Body of pancreas (tissue), 4 donors: ENCODE measurements around the gene RLN2. TPM values are rescaled to one million over a fixed set of nuclear protein-coding genes. Genes with fewer than 3 reads are reported as not detected.

Experiments
- ATAC-seq: fragments of 150-250 bp; one replicate; pipeline ENCODE4 v1.9.1; 2016
- DNase-seq, 4 donors: peaks; one replicate each; pipeline ENCODE4 v3.0.0-alpha.2; 2019
- H3K27ac ChIP-seq, 4 donors: fragments of 200-600 bp; sonication (generic); 1 replicate in 3 of 4; 2 replicates in 1 of 4; pipeline versions ENCODE4 v1.5.1 to v1.6.1; 2016 to 2019; ENCODE audit warnings: mild to moderate bottlenecking in 1 of 4, mixed read lengths in 1 of 4, moderate library complexity in 1 of 4
- H3K27me3 ChIP-seq, 2 donors: fragments of 200-600 bp; sonication (generic); one replicate each; pipeline ENCODE4 v1.6.0; 2016; ENCODE audit warnings: mild to moderate bottlenecking in 1 of 2
- H3K36me3 ChIP-seq, 2 donors: fragments of 200-600 bp; sonication (generic); replicated peaks in 1 of 2; 2 replicates each; pipeline ENCODE4 v1.5.1; 2016; ENCODE audit warnings: low read depth in 2 of 2; ENCODE audit not compliant: insufficient read depth in 1 of 2
- H3K4me1 ChIP-seq: fragments of 200-600 bp; sonication (generic); one replicate; pipeline ENCODE4 v1.6.0; 2016
- H3K4me3 ChIP-seq, 2 donors: fragments of 200-600 bp; sonication (generic); 1 replicate in 1 of 2; 2 replicates in 1 of 2; pipeline ENCODE4 v1.5.1; 2016 to 2019
- H3K9me3 ChIP-seq, 3 donors: fragments of 200-600 bp; sonication (generic); 1 replicate in 2 of 3; 2 replicates in 1 of 3; pipeline ENCODE4 v1.5.1; 2016
- CTCF ChIP-seq, 7 experiments: fragments of 450-650 bp in 4 of 7; fragments of 200-600 bp in 3 of 7; sonication (generic) in 3 of 7; IDR thresholded peaks; one replicate each; pipeline ENCODE4 v1.5.1; 2016 to 2019; ENCODE audit warnings: antibody characterized with exemption in 7 of 7
- POLR2A ChIP-seq, 3 donors: fragments of 450-650 bp; IDR thresholded peaks; one replicate each; pipeline ENCODE4 v1.6.1; 2016; ENCODE audit warnings: antibody characterized with exemption in 3 of 3, mild to moderate bottlenecking in 2 of 3
- WGBS, 2 donors: methylation state at CpG; one replicate each; pipeline ENCODE4 v1.1.5; 2017; 5-methylcytosine and 5-hydroxymethylcytosine counted together
- intact Hi-C: fragments of 100-400 bp; cut with DNase I; formaldehyde crosslinking; loops from one replicate; pipeline ENCODE4 v1.15.1; 2023
- total RNA-seq, 2 donors: library from RNA; depleted of rRNA; stranded (reverse); fragments of >200 nt; gene quantifications; one replicate each; pipeline ENCODE4 v1.1.0, GENCODE V29; 2016

RLN2 gene
- total RNA-seq, 2 donors from 2014 or later: not detected

DNA sequence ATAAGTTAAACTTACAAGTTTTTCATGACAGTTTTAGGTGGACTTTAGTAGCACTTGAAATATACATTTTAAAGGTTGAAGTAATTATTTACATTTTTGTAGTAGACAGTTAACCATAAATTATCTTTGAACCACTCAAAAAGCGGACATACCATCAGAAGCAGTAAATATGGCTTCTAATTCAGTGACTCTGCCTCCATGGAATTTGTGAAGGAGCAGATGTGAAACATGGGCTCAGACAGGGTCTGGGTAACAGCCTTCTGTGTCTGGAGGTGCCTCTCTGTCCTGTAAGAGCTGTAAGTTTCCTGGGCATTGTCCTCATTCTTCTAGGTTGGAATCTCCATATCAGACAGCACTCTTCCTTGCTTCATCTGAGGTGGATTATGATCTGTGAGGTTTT lies 12.4 kb downstream of the RLN2 start:
- WGBS, 2 donors: 78 to 92% methylated on average over 1 of the region's 1 CpG
- H3K27me3 ChIP-seq: no peaks in the 10 kb centered on the region
- no peaks in the 10 kb centered on the region for H3K36me3 ChIP-seq
- no peak for ATAC-seq
- H3K4me3 ChIP-seq: no peak overlapping the region
- no peak overlapping the region for H3K27ac ChIP-seq
- TF ChIP-seq POLR2A (IDR thresholded peaks at IDR 0.05) (no peak), CTCF (IDR thresholded peaks at IDR 0.05) (no peak)
- no peak for DNase-seq
- no peaks in the 10 kb centered on the region for H3K4me1 ChIP-seq
- intact Hi-C loops: no loop called here
- no peaks in the 10 kb centered on the region for H3K9me3 ChIP-seq

DNA sequence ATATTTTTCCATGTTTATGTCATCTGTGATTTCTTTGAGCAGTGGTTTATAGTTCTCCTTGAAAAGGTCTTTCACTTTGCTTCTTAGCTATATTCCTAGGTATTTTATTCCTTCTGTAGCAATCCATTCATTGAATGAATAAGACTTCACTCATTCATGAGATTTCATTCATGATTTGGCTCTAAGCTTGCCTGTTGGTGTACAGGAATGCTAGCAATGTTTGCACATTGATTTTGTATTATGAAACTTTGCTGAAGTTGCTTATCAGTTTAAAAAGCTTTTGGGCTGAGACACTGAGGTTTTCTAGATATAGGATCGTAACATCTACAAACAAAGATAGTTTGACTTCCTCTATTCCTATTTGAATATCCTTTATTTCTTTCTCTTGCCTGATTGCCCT lies 15.9 kb downstream of the RLN2 start:
- ATAC-seq (no peak), DNase-seq (no peak)
- Histone ChIP-seq H3K9me3 (no peaks in the 10 kb centered on the region), H3K4me1 (no peaks in the 10 kb centered on the region), H3K27me3 (no peaks in the 10 kb centered on the region), H3K27ac (no peak overlapping the region), H3K4me3 (no peak overlapping the region), H3K36me3 (no peaks in the 10 kb centered on the region)
- TF ChIP-seq POLR2A (IDR thresholded peaks at IDR 0.05) (no peak), CTCF (IDR thresholded peaks at IDR 0.05) (no peak)
- 8 to 19% methylated on average over 1 of the region's 1 CpG for WGBS, 2 donors
- intact Hi-C loops: no loop called here

DNA sequence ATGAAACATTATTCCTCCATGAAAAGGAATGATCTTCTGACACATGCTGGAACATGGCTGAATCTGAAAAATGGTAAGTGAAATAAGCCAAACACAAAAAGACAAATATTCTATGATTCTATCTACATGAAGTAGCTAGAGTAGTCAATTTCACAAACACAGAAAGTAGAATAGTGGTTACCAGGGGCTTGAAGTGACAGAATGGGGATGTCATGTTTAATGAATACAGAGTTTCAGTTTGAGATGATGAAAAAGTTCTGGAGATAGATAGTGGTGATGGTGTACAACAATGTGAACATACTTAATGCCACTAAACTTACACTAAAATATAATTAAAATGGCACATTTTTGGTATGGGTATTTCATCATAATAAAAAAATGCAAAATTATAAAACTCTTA lies 18.3 kb downstream of the RLN2 start:
- ATAC-seq (no peak), DNase-seq (no peak)
- H3K4me1 ChIP-seq: no peaks in the 10 kb centered on the region
- intact Hi-C loops: no loop called here
- H3K27ac ChIP-seq: no peak overlapping the region
- no peaks in the 10 kb centered on the region for H3K9me3 ChIP-seq
- TF ChIP-seq POLR2A (IDR thresholded peaks at IDR 0.05): no peak
- TF ChIP-seq CTCF (IDR thresholded peaks at IDR 0.05): no peak
- no peak overlapping the region for H3K4me3 ChIP-seq
- no peaks in the 10 kb centered on the region for H3K27me3 ChIP-seq
- H3K36me3 ChIP-seq: no peaks in the 10 kb centered on the region

DNA sequence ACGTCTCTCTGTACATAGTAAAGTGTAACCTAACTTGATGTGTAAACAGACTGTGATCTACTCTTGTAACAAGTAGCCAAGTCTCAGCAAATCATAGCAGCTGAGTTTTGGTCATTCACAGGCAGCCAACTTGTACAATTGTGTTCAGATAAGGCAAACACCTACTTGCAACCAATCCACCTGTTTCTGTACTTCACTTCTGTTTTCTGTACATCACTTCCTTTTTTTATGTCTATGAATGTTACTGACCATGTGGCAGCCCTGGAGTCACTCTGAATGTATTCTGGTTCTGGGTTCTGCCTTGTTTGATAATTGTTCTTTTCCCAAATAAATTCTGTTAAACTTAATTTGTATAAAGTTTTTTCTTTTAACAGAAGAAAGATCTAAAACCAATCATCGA lies 26.0 kb downstream of the RLN2 start:
- no peak for ATAC-seq
- TF ChIP-seq POLR2A (IDR thresholded peaks at IDR 0.05) (no peak), CTCF (IDR thresholded peaks at IDR 0.05) (no peak)
- intact Hi-C loops: loop anchor here (10.0 kb wide), 1 partner anchor 64 kb away; no protein-coding TSS in a partner anchor
- Histone ChIP-seq H3K4me3 (no peak overlapping the region), H3K27ac (no peak overlapping the region), H3K27me3 (peaks cover 0 to 3% of the 10 kb centered on the region in 2 donors), H3K9me3 (no peaks in the 10 kb centered on the region), H3K36me3 (no peaks in the 10 kb centered on the region), H3K4me1 (no peaks in the 10 kb centered on the region)
- DNase-seq: no peak
- 47 to 53% methylated on average over 2 of the region's 2 CpGs for WGBS, 2 donors

GRCh38 chr9:5274770-5275169 lies 29.7 kb downstream of the RLN2 start:
- intact Hi-C loops: loop anchor here (10.0 kb wide), 1 partner anchor 60 kb away; no protein-coding TSS in a partner anchor
- TF ChIP-seq POLR2A (IDR thresholded peaks at IDR 0.05) (no peak), CTCF (IDR thresholded peaks at IDR 0.05) (no peak)
- H3K4me1 ChIP-seq: no peaks in the 10 kb centered on the region
- ATAC-seq (no peak), DNase-seq (no peak)
- no peaks in the 10 kb centered on the region for H3K36me3 ChIP-seq
- H3K4me3 ChIP-seq: no peak overlapping the region
- H3K9me3 ChIP-seq: no peaks in the 10 kb centered on the region
- no peak overlapping the region for H3K27ac ChIP-seq
- H3K27me3 ChIP-seq: peaks cover 0 to 3% of the 10 kb centered on the region in 2 donors
- 84 to 91% methylated on average over 2 of the region's 2 CpGs for WGBS, 2 donors
